Cardiac ventricle fibroblast (primary cell): Measurements from ENCODE around the gene RFPL4A. TPM values are rescaled to one million over a fixed set of nuclear protein-coding genes. Genes with fewer than 3 reads are reported as not detected.

Source experiments
- total RNA-seq: library from RNA; depleted of rRNA; stranded (reverse); fragments of >200 nt; gene quantifications from 2 replicates; pipeline ENCODE4 v1.2.3, GENCODE V29; 2015

RFPL4A gene
- total RNA-seq, result not detected in 2 replicates

GRCh38 chr19:55758797-55759196, at the start of gene RFPL4A:
Gene RFPL4A (plus strand): TSS chr19:55759097. CDS start chr19:55761801, 2,704 bp downstream.

GRCh38 chr19:55738302-55738701, 20.6 kb upstream of the RFPL4A start, which contains the start of gene NLRP9:
Gene NLRP9 (minus strand): TSS chr19:55738402. CDS start chr19:55738374, 28 bp downstream.

GRCh38 chr19:55768818-55769217, 9.9 kb downstream of the RFPL4A start, which contains the start of gene RFPL4AL1:
Gene RFPL4AL1 (plus strand): TSS chr19:55769118. CDS start chr19:55771805, 2,687 bp downstream.

Other genes with a start within 250 kb of the RFPL4A start
- gene SBK2, start 222.0 kb upstream of the RFPL4A start, total RNA-seq, result not detected in 2 replicates
- not detected in 2 replicates for gene SBK3, start 213.6 kb upstream of the RFPL4A start, total RNA-seq
- gene ZNF579, start 178.2 kb upstream of the RFPL4A start, total RNA-seq, result 6.3 and 6.6 TPM in 2 replicates
- 4.9 and 7.0 TPM in 2 replicates for gene FIZ1, start 159.6 kb upstream of the RFPL4A start, total RNA-seq
- 17.9 and 21.6 TPM in 2 replicates for gene ZNF524, start 158.8 kb upstream of the RFPL4A start, total RNA-seq
- gene ZNF865, start 153.4 kb upstream of the RFPL4A start, total RNA-seq, result 6.8 and 7.6 TPM in 2 replicates
- gene ZNF784, start 134.5 kb upstream of the RFPL4A start, total RNA-seq, result 2.1 and 4.0 TPM in 2 replicates
- 16.3 and 17.3 TPM in 2 replicates for gene ZNF580, start 118.1 kb upstream of the RFPL4A start, total RNA-seq
- 37.1 and 44.1 TPM in 2 replicates for gene ZNF581, start 115.4 kb upstream of the RFPL4A start, total RNA-seq
- 14.9 and 17.8 TPM in 2 replicates for gene CCDC106, start 110.9 kb upstream of the RFPL4A start, total RNA-seq
- 86.1 and 111 TPM in 2 replicates for gene U2AF2, start 104.1 kb upstream of the RFPL4A start, total RNA-seq
- 164 and 197 TPM in 2 replicates for gene EPN1, start 83.9 kb upstream of the RFPL4A start, total RNA-seq
- gene NLRP9, start 20.7 kb upstream of the RFPL4A start, total RNA-seq, result not detected in 2 replicates
- not detected in 2 replicates for gene RFPL4AL1, start 10.0 kb downstream of the RFPL4A start, total RNA-seq
- gene NLRP11, start 72.9 kb downstream of the RFPL4A start, total RNA-seq, result 0.06 TPM in 1 of 2 replicates, not detected in the other
- gene NLRP4, start 77.4 kb downstream of the RFPL4A start, total RNA-seq, result not detected in 2 replicates
- gene NLRP13, start 173.2 kb downstream of the RFPL4A start, total RNA-seq, result not detected in 2 replicates
- not detected in 2 replicates for gene NLRP8, start 188.7 kb downstream of the RFPL4A start, total RNA-seq
- not detected in 2 replicates for gene NLRP5, start 227.7 kb downstream of the RFPL4A start, total RNA-seq